HepG2 (cell line): ENCODE measurements around the gene MIEF1. TPM values are rescaled to one million over a fixed set of nuclear protein-coding genes. Genes with fewer than 3 reads are reported as not detected.
A peak's percentile ranks its signal among the peaks of the same experiment; 100 is the strongest.

Experiments used
- ATAC-seq: fragments of 200-7000 bp; cut with Tn5 transposase; 3 replicates; pipeline ENCODE4 v1.9.1; 2020; ENCODE audit warnings: mild to moderate bottlenecking, moderate library complexity
- BruUV-seq: library from RNA; stranded (reverse); fragments of 400-500 nt; replicated peaks from 2 replicates; lab custom pipeline; 2021; lab: Mats Ljungman, UMichigan
- CTCF ChIA-PET: fragments of 300-600 bp; formaldehyde crosslinking; extraction: SDS; loops from one replicate; lab custom pipeline; 2021; ENCODE audit warnings: low total read pairs, inconsistent platforms, low intra/inter-chr PET ratio; lab: Yijun Ruan, JAX
- POLR2A ChIA-PET: fragments of 350-600 bp; sonication (Branson Sonifier 250); formaldehyde crosslinking; loops from one replicate; lab custom pipeline; 2020; ENCODE audit warnings: antibody characterized with exemption, inconsistent platforms; lab: Yijun Ruan, JAX
- DNase-seq: peaks from one replicate; pipeline ENCODE4 v3.0.0-alpha.2; 2015; ENCODE audit warnings: low spot score
- FAIRE-seq: peaks from 3 replicates; lab custom pipeline; 2011; peaks lifted over from hg19 to GRCh38; lab: Jason Lieb, UNC
- H2AFZ ChIP-seq: one replicate; pipeline ENCODE4 v1.6.1; 2011; ENCODE audit warnings: low read length, inconsistent platforms
- H3K27ac ChIP-seq: fragments of 300-600 bp; 3 replicates; pipeline ENCODE4 v1.8.0; 2011; ENCODE audit warnings: mixed run types, mild to moderate bottlenecking, mixed read lengths, low read length, inconsistent platforms; ENCODE audit not compliant: insufficient read depth; ENCODE audit errors: extremely low read length
- H3K27me3 ChIP-seq, 2 experiments: fragments of 200-600 bp in 1 of 2; 2 replicates in 1 of 2; 3 replicates in 1 of 2; pipeline versions ENCODE4 v1.6.0 to v1.8.0; 2011; ENCODE audit warnings: low read length in 2 of 2, mild to moderate bottlenecking in 2 of 2, moderate library complexity in 2 of 2, inconsistent platforms in 1 of 2; ENCODE audit not compliant: insufficient read depth in 2 of 2, control insufficient read depth in 1 of 2
- H3K36me3 ChIP-seq, 2 experiments: fragments of 200-600 bp in 1 of 2; replicated peaks in 1 of 2; 2 replicates in 1 of 2; 3 replicates in 1 of 2; pipeline versions ENCODE4 v1.5.1 to v1.8.0; 2011; ENCODE audit warnings: low read length in 2 of 2, inconsistent platforms in 1 of 2; ENCODE audit not compliant: insufficient read depth in 2 of 2, control insufficient read depth in 1 of 2
- H3K4me1 ChIP-seq: 2 replicates; pipeline ENCODE4 v1.5.1; 2012; ENCODE audit warnings: low read length, inconsistent platforms; ENCODE audit not compliant: insufficient read depth
- H3K4me2 ChIP-seq: 2 replicates; pipeline ENCODE4 v1.6.0; 2011; ENCODE audit warnings: low read depth, low read length, inconsistent platforms
- H3K4me3 ChIP-seq, 3 experiments: fragments of 200-600 bp in 1 of 3; sonication (generic), shearing (Covaris generic) in 1 of 3; replicated peaks in 1 of 3; 2 replicates each; pipeline ENCODE4 v1.5.1; 2011 to 2016; ENCODE audit warnings: low read length in 3 of 3, inconsistent platforms in 2 of 3, low read depth in 2 of 3, mild to moderate bottlenecking in 2 of 3, control low read depth in 1 of 3, mixed read lengths in 1 of 3; ENCODE audit not compliant: insufficient read depth in 1 of 3
- H3K79me2 ChIP-seq: one replicate; pipeline ENCODE4 v1.6.1; 2011; ENCODE audit warnings: low read length, inconsistent platforms; ENCODE audit not compliant: insufficient read depth
- H3K9ac ChIP-seq: 2 replicates; pipeline ENCODE4 v1.6.0; 2011; ENCODE audit warnings: mild to moderate bottlenecking, low read depth, low read length, inconsistent platforms; ENCODE audit not compliant: insufficient read depth
- H3K9me3 ChIP-seq: 2 replicates; pipeline ENCODE4 v1.5.1; 2012; ENCODE audit warnings: mild to moderate bottlenecking, low read length
- H4K20me1 ChIP-seq: 2 replicates; pipeline ENCODE4 v1.6.0; 2011; ENCODE audit warnings: inconsistent platforms, mild to moderate bottlenecking, low read length, moderate library complexity; ENCODE audit not compliant: insufficient read depth
- CEBPB ChIP-seq: IDR thresholded peaks from 2 replicates; pipeline ENCODE4 v1.6.1; 2011; ENCODE audit warnings: low read depth, low read length, improper control_type of control experiment, borderline replicate concordance
- KDM6A ChIP-seq: IDR thresholded peaks from 2 replicates; pipeline ENCODE4 v1.6.1; 2016; ENCODE audit warnings: low read depth
- MEIS2 ChIP-seq: sonication (generic); formaldehyde crosslinking; IDR thresholded peaks from 2 replicates; pipeline ENCODE4 v1.9.0; 2021; ENCODE audit warnings: mild to moderate bottlenecking, missing genetic modification reagents
- NCOA1 ChIP-seq: sonication (generic); formaldehyde crosslinking; IDR thresholded peaks from 2 replicates; pipeline ENCODE4 v1.9.0; 2021; ENCODE audit warnings: missing genetic modification reagents
- ZC3H13 ChIP-seq: sonication (generic); formaldehyde crosslinking; IDR thresholded peaks from 2 replicates; pipeline ENCODE4 v1.8.1; 2023; ENCODE audit warnings: mild to moderate bottlenecking, missing genetic modification reagents, moderate library complexity
- ZNF430 ChIP-seq: sonication (generic); formaldehyde crosslinking; IDR thresholded peaks from 2 replicates; pipeline ENCODE4 v1.9.0; 2021; ENCODE audit warnings: mild to moderate bottlenecking, missing genetic modification reagents
- ZNF883 ChIP-seq: sonication (generic); formaldehyde crosslinking; IDR thresholded peaks from 2 replicates; pipeline ENCODE4 v1.5.1; 2020; ENCODE audit warnings: mild to moderate bottlenecking, missing genetic modification reagents; ENCODE audit errors: not compliant biosample characterization
- WGBS: methylation state at CpG from one replicate; pipeline ENCODE4 v1.1.6; 2017; ENCODE audit warnings: low lambda C conversion rate; 5-methylcytosine and 5-hydroxymethylcytosine counted together
- in situ Hi-C: cut with HindIII; loops from 2 replicates; pipeline ENCODE4 v1.10.0; 2017; ENCODE audit warnings: low pct_unique_long_range_greater_than_20kb; ENCODE audit not compliant: extremely low pct_ligation_motif_present
- intact Hi-C: fragments of 100-400 bp; cut with micrococcal nuclease; formaldehyde crosslinking; loops from one replicate; pipeline ENCODE4 v1.10.0; 2022; ENCODE audit not compliant: unreplicated experiment
- polyA plus RNA-seq, 8 experiments: library from polyadenylated mRNA; depleted of rRNA in 3 of 8; stranded (reverse) in 7 of 8; unstranded in 1 of 8; fragments of >200 nt; fragmentation: Illumina TruSeq in 4 of 8; extraction: Trizol in 4 of 8; gene quantifications; 2 replicates each; pipeline versions ENCODE4 v1.2.1 to v1.2.3, GENCODE V29; 2011 to 2016; ENCODE audit warnings: low read depth in 4 of 8, missing spikeins in 1 of 8, mixed read lengths in 1 of 8; ENCODE audit not compliant: insufficient read depth in 1 of 8
- total RNA-seq, 5 experiments: library from RNA; depleted of rRNA; stranded (reverse); fragments of >200 nt; fragmentation: Illumina TruSeq; extraction: Trizol; gene quantifications; 2 replicates each; pipeline ENCODE4 v1.2.3, GENCODE V29; 2016; ENCODE audit warnings: low read depth in 1 of 5
- TF ChIP-seq, protein P1 (sequence below): IDR thresholded peaks from 2 replicates; pipeline ENCODE4 v1.6.1; 2018; ENCODE audit warnings: missing genetic modification reagents

The MIEF1 gene
- total and polyA plus RNA-seq, 2 of the 13 experiments (the other 11 are each of a cell fraction or from before 2014, with no cell fraction given): 21.7 to 34.8 TPM

DNA sequence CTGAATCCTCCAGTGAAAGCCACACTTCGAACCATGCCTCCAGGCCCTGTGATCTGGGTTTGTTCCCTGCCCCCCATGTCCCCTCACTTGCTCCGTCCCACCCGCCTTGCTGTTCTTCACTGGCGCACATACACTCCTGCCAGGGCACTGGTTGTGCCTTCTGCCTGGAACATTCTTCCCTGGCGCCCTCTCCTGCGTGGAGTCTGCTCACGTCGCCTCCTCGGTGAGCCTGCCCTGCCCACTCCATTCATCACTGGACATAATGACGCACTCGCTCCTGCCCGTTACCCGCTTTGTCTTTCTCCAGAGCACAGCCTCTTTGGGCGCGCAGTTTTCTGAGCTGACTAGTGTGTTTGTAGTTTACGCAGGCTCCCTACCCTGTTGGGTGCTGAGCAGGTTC is 21.0 kb upstream of the MIEF1 start (continued):
- no peak for TF ChIP-seq ZNF883 (CRISPR knock-in tag)
- TF ChIP-seq, protein P1, sequence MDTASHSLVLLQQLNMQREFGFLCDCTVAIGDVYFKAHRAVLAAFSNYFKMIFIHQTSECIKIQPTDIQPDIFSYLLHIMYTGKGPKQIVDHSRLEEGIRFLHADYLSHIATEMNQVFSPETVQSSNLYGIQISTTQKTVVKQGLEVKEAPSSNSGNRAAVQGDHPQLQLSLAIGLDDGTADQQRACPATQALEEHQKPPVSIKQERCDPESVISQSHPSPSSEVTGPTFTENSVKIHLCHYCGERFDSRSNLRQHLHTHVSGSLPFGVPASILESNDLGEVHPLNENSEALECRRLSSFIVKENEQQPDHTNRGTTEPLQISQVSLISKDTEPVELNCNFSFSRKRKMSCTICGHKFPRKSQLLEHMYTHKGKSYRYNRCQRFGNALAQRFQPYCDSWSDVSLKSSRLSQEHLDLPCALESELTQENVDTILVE: no peak
- TF ChIP-seq NCOA1 (CRISPR knock-in tag): no peak
- no peak for TF ChIP-seq ZNF430
- no peak for TF ChIP-seq MEIS2 (CRISPR knock-in tag)
- no peak for TF ChIP-seq KDM6A (CRISPR knock-in tag)

DNA sequence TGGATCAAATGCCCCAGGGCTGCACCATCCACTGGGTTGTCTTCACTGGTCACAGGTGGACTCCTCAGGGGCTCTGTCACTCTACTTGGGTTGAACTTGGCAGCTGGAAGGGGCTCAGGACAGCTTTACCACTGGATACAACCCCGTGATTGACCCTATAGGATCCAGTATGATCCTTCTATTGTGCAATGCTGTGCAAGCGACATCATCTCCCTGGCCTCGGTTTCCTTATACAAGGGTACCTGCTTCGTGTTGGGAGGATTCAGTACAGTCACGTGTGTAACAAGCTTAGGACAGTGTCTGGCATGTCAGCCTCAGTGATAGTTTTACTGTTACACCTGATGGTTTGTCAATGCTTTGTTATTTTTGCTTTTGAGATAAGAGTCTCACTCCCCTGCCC is 20.5 kb upstream of the MIEF1 start:
- H3K4me2 ChIP-seq: no peak overlapping the region
- 10% methylated on average over 4 of the region's 5 CpGs for WGBS
- H3K4me1 ChIP-seq: peaks cover 1% of the 10 kb centered on the region
- ChIA-PET CTCF (no interaction called here), POLR2A (no interaction called here)
- H3K79me2 ChIP-seq: no peaks in the 10 kb centered on the region
- H3K36me3 ChIP-seq: no peaks in the 10 kb centered on the region
- no TSS peak for BruUV-seq
- H2AFZ ChIP-seq: no peak overlapping the region
- H3K9ac ChIP-seq: no peak overlapping the region
- ATAC-seq (no peak), FAIRE-seq (no peak), DNase-seq (no peak)
- no peak overlapping the region for H3K4me3 ChIP-seq
- intact Hi-C loops: no loop called here
- no peak overlapping the region for H3K27ac ChIP-seq
- in situ Hi-C loops: no loop called here
- no peak for TF ChIP-seq ZC3H13 (CRISPR knock-in tag)
- peak; percentile 58; the same call in 1 of the 2 replicates for TF ChIP-seq CEBPB
- no peaks in the 10 kb centered on the region for H4K20me1 ChIP-seq
- H3K27me3 ChIP-seq: no peaks in the 10 kb centered on the region; a peak in 1 of 5 replicates
- no peaks in the 10 kb centered on the region for H3K9me3 ChIP-seq
